Adrenal gland (tissue), 5 donors: ENCODE results near the gene SLC25A21.

Experiments used
- CTCF ChIP-seq, 6 experiments: fragments of 450-650 bp in 4 of 6; fragments of 200-600 bp in 2 of 6; sonication (generic) in 1 of 6; IDR thresholded peaks; 1 replicate in 5 of 6; 2 replicates in 1 of 6; pipeline versions ENCODE4 v1.5.1 to v1.8.0; 2016 to 2021; ENCODE audit warnings: antibody characterized with exemption in 6 of 6, mild to moderate bottlenecking in 2 of 6, moderate library complexity in 1 of 6
- POLR2A ChIP-seq, 2 donors: fragments of 450-650 bp; IDR thresholded peaks; one replicate each; pipeline ENCODE4 v1.6.1; 2017; ENCODE audit warnings: antibody characterized with exemption in 2 of 2, mild to moderate bottlenecking in 2 of 2, moderate library complexity in 1 of 2
- donor health status: DM: no; HTN: no; CAD: no.

GRCh38 chr14:36751920-36752319 is 420.5 kb downstream of the SLC25A21 start:
- TF ChIP-seq CTCF (IDR thresholded peaks at IDR 0.05) (no peak), POLR2A (IDR thresholded peaks at IDR 0.05) (no peak)
